Naive thymus-derived CD8-positive, alpha-beta T cell (primary cell): ENCODE data around the gene KRTAP12-1. TPM values are rescaled to one million over a fixed set of nuclear protein-coding genes. Genes with fewer than 3 reads are reported as not detected.
"Not testable (repeated sequence)": the region's sequence is repeated elsewhere in the genome, so short reads cannot be mapped to it uniquely, and the experiment has no call there.

ENCODE experiments used
- ATAC-seq, 2 donors: fragments of 150-1000 bp; cut with Tn5 transposase in 1 of 2; sonication (Bioruptor Pico), chemical (Tn5 transposase) in 1 of 2; 1 replicate in 1 of 2; 2 replicates in 1 of 2; pipeline ENCODE4 v1.10.0; 2021; ENCODE audit warnings: mild to moderate bottlenecking in 2 of 2, moderate library complexity in 2 of 2
- POLR2A ChIA-PET: fragments of 350-600 bp; sonication (Branson Sonifier 250); formaldehyde crosslinking; loops from one replicate; lab custom pipeline; 2021; ENCODE audit warnings: antibody characterized with exemption; lab: Charles Lee
- DNase-seq, 10 donors: peaks; one replicate each; pipeline versions ENCODE4 v3.0.0 to v3.0.0-alpha.2; 2020 to 2022
- H3K27ac Mint-ChIP-seq, 10 donors: one replicate each; pipeline ENCODE4 v1.8.0; 2020 to 2022; ENCODE audit warnings: mild to moderate bottlenecking in 10 of 10, mixed read lengths in 10 of 10, moderate library complexity in 4 of 10, inconsistent platforms in 1 of 10
- H3K27me3 Mint-ChIP-seq, 5 donors: one replicate each; pipeline ENCODE4 v1.8.0; 2021 to 2022; ENCODE audit warnings: mixed read lengths in 5 of 5
- H3K36me3 Mint-ChIP-seq, 3 donors: one replicate each; pipeline ENCODE4 v1.8.0; 2020 to 2022; ENCODE audit warnings: mixed read lengths in 3 of 3, mild to moderate bottlenecking in 2 of 3, inconsistent platforms in 1 of 3
- H3K4me1 Mint-ChIP-seq, 4 donors: one replicate each; pipeline ENCODE4 v1.8.0; 2021 to 2022; ENCODE audit warnings: mixed read lengths in 4 of 4
- H3K4me3 Mint-ChIP-seq, 10 donors: one replicate each; pipeline ENCODE4 v1.8.0; 2020 to 2022; ENCODE audit warnings: mild to moderate bottlenecking in 10 of 10, mixed read lengths in 10 of 10, moderate library complexity in 6 of 10, inconsistent platforms in 1 of 10
- H3K9me3 Mint-ChIP-seq, 9 donors: one replicate each; pipeline ENCODE4 v1.8.0; 2020 to 2022; ENCODE audit warnings: mixed read lengths in 9 of 9, mild to moderate bottlenecking in 3 of 9, inconsistent platforms in 1 of 9, moderate library complexity in 1 of 9
- polyA plus RNA-seq, 3 donors: library from polyadenylated mRNA; unstranded; fragments of 300-500 nt; fragmentation: Illumina TruSeq; gene quantifications; one replicate each; pipeline ENCODE4 v1.2.3, GENCODE V29; 2021
- total RNA-seq, 8 experiments: library from RNA in 2 of 8; stranded (reverse) in 2 of 8; gene quantifications; one replicate each; pipeline ENCODE4 v1.2.3 and lab custom pipeline; 2021 to 2026

The KRTAP12-1 gene
- total and polyA plus RNA-seq, 5 experiments from 2014 or later = not detected

DNA sequence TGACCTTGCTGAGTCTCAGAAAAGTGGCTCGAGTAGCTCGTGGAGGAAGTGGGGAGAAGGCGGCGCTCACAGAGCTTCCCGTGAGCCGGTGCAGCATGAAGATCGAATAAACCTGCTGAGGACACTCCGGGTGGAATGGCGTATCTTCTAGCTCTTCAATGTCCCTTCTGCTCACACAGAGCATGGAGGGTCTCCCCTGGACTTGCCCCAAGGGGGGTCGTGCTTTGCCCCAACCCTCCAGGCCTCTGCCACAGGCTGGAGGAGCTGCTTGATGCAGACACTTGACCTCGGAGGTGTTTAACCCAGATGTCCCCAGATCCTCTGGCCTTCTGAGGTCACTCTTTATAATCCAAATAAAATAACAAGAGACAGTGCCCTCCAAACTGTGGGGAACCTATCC lies 12.8 kb upstream of the KRTAP12-1 start:
- H3K9me3 Mint-ChIP-seq = peaks cover 0 to 15% (median 3%) of the 10 kb centered on the region in 9 donors
- peaks cover 16 to 72% (median 39%) of the 10 kb centered on the region in 4 donors for H3K4me1 Mint-ChIP-seq
- peak overlapping the region in 3 of 10 donors; percentile 14 to 73 (median 48) for H3K27ac Mint-ChIP-seq
- peaks cover 12 to 38% (median 28%) of the 10 kb centered on the region in 5 donors for H3K27me3 Mint-ChIP-seq
- POLR2A ChIA-PET = interaction anchor here (0.6 to 1.4 kb wide), 2 partner anchors 71 to 76 kb away, joined by 3 to 5 read pairs; no protein-coding TSS in a partner anchor
- DNase-seq (peak in 1 of 10 donors; percentile 23), ATAC-seq (peak in 1 of 2 donors; percentile 47)
- H3K36me3 Mint-ChIP-seq = peaks cover 0 to 5% (median 2%) of the 10 kb centered on the region in 3 donors
- H3K4me3 Mint-ChIP-seq = peak overlapping the region in 1 of 10 donors; percentile 4

DNA sequence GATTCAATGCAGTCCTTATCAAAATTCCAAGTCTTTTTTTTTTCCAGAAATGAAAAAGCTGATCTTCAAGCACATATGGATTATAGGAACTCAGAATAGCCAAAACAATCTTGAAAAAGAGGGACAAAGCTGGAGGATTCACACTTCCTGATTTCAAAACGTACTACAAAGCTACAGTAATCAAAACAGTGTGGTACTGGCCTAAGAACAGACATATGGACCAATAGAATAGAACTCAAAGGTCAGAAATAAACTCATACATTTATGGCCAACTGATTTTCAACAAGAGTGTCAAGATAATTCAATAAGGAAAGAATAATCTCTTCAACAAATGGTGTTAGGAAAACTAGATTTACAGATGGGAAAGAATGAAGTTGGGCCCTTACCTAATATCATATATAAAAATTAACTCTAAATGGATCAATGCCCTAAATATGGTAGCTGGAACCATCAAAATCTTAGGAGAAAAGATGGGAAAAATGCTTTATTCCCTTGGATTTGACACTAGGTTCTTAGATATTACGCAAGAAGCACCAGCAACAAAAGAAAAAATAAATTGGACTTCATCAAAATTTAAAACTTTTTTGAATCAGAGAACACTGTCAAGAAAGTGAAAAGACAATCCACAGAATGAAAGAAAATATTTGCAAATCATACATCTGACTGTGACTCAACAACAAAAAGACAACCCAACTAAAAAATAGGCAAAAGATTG lies 11.0 kb upstream of the KRTAP12-1 start:
- Mint-ChIP-seq H3K27ac (no peak overlapping the region), H3K4me1 (peaks cover 16 to 57% (median 32%) of the 10 kb centered on the region in 4 donors), H3K4me3 (no peak overlapping the region), H3K27me3 (peaks cover 3 to 20% (median 16%) of the 10 kb centered on the region in 5 donors), H3K9me3 (peaks cover 0 to 15% (median 3%) of the 10 kb centered on the region in 9 donors), H3K36me3 (peaks cover 0 to 4% (median 0%) of the 10 kb centered on the region in 3 donors)
- ATAC-seq (no peak), DNase-seq (no peak)
- POLR2A ChIA-PET = no interaction called here

- Mint-ChIP-seq H3K27me3 (peaks cover 0 to 12% (median 5%) of the 10 kb centered on the region in 5 donors), H3K9me3 (peaks cover 0 to 15% (median 3%) of the 10 kb centered on the region in 9 donors), H3K4me3 (peak overlapping the region in 7 of 10 donors; percentile 0 to 53 (median 19)), H3K27ac (peak overlapping the region in 7 of 10 donors; percentile 0 to 79 (median 52)), H3K4me1 (peaks cover 16 to 48% (median 27%) of the 10 kb centered on the region in 4 donors), H3K36me3 (peaks cover 0 to 3% (median 0%) of the 10 kb centered on the region in 3 donors)
- ATAC-seq (peak; percentile 42 to 58), DNase-seq (peak in 2 of 10 donors; percentile 39 to 40)
- POLR2A ChIA-PET = no interaction called here
Measured at GRCh38 chr21:44691686-44692085, 9.7 kb upstream of the KRTAP12-1 start.

DNA sequence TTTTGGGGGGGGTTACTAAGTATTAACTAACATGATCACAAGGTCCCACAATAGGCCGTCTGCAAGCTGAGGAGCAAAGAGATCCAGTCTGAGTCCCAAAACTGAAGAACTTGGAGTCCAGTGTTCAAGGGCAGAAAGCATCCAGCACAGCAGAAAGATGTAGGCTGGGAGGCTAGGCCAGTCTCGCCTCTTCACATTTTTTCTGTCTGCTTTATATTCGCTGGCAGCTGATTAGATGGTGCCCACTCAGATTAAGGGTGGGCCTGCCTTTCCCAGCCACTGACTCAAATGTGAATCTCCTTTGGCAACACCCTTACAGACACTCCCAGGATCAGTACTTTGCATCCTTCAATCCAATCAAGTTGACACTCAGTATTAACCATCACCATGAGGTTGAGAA lies 7.8 kb upstream of the KRTAP12-1 start:
- DNase-seq, H3K36me3 Mint-ChIP-seq, POLR2A ChIA-PET, H3K27me3 Mint-ChIP-seq, ATAC-seq, H3K4me3 Mint-ChIP-seq: not testable (repeated sequence)
- Mint-ChIP-seq H3K4me1 (peaks cover 12 to 36% (median 26%) of the 10 kb centered on the region in 4 donors), H3K9me3 (peaks cover 0 to 15% (median 3%) of the 10 kb centered on the region in 9 donors), H3K27ac (peak overlapping the region in 1 of 10 donors; percentile 10)

- Mint-ChIP-seq H3K27me3 (peaks cover 0 to 5% (median 2%) of the 10 kb centered on the region in 5 donors), H3K4me3 (no peak overlapping the region), H3K4me1 (peaks cover 10 to 33% (median 21%) of the 10 kb centered on the region in 4 donors), H3K27ac (peak overlapping the region in 3 of 10 donors; percentile 4 to 48 (median 37)), H3K9me3 (peaks cover 0 to 5% (median 2%) of the 10 kb centered on the region in 9 donors), H3K36me3 (peaks cover 0 to 2% (median 0%) of the 10 kb centered on the region in 3 donors)
- ATAC-seq (no peak), DNase-seq (no peak)
- POLR2A ChIA-PET = no interaction called here
Measured at GRCh38 chr21:44687671-44688070, 5.7 kb upstream of the KRTAP12-1 start.

GRCh38 chr21:44686843-44687561 lies 5.0 kb upstream of the KRTAP12-1 start:
- H3K27ac Mint-ChIP-seq = peak overlapping the region in 3 of 10 donors; percentile 39 to 63 (median 57)
- ATAC-seq (no peak), DNase-seq (no peak)
- H3K4me3 Mint-ChIP-seq = no peak overlapping the region
- H3K36me3 Mint-ChIP-seq = no peaks in the 10 kb centered on the region
- H3K9me3 Mint-ChIP-seq = peaks cover 0 to 3% (median 0%) of the 10 kb centered on the region in 9 donors
- H3K27me3 Mint-ChIP-seq = peaks cover 0 to 5% (median 2%) of the 10 kb centered on the region in 5 donors
- H3K4me1 Mint-ChIP-seq = peaks cover 9 to 30% (median 19%) of the 10 kb centered on the region in 4 donors
- POLR2A ChIA-PET = no interaction called here

- peaks cover under 1 to 22% (median 13%) of the 10 kb centered on the region in 4 donors for H3K4me1 Mint-ChIP-seq
- DNase-seq = no peak
- H3K9me3 Mint-ChIP-seq = no peaks in the 10 kb centered on the region
- H3K36me3 Mint-ChIP-seq = no peaks in the 10 kb centered on the region
- H3K27ac Mint-ChIP-seq = peak overlapping the region in 3 of 10 donors; percentile 56 to 77 (median 63)
- ATAC-seq = no peak
- POLR2A ChIA-PET = no interaction called here
- no peak overlapping the region for H3K4me3 Mint-ChIP-seq
- peaks cover 0 to 5% (median 2%) of the 10 kb centered on the region in 5 donors for H3K27me3 Mint-ChIP-seq
Measured at GRCh38 chr21:44686000-44686781, 4.2 kb upstream of the KRTAP12-1 start.

- not testable (repeated sequence) for H3K27ac Mint-ChIP-seq, H3K36me3 Mint-ChIP-seq
Measured at GRCh38 chr21:44685050-44685449, 3.1 kb upstream of the KRTAP12-1 start.

GRCh38 chr21:44684483-44684882 lies 2.5 kb upstream of the KRTAP12-1 start:
- peaks cover 0 to 9% (median 2%) of the 10 kb centered on the region in 5 donors for H3K27me3 Mint-ChIP-seq
- no peaks in the 10 kb centered on the region for H3K9me3 Mint-ChIP-seq
- H3K36me3 Mint-ChIP-seq = no peaks in the 10 kb centered on the region
- no peak overlapping the region for H3K27ac Mint-ChIP-seq
- no peak overlapping the region for H3K4me3 Mint-ChIP-seq
- peaks cover 0 to 12% (median 9%) of the 10 kb centered on the region in 4 donors for H3K4me1 Mint-ChIP-seq
- POLR2A ChIA-PET = interaction anchor here (1.1 kb wide), 1 partner anchor 27 kb away, joined by 3 read pairs; the partner anchor contains the start of gene KRTAP12-3
- no peak for DNase-seq
- ATAC-seq = no peak

More at GRCh38 chr21:44685050-44685449, 3.1 kb upstream of the KRTAP12-1 start:
- DNase-seq, H3K4me3 Mint-ChIP-seq, H3K27me3 Mint-ChIP-seq, ATAC-seq, H3K9me3 Mint-ChIP-seq: not testable (repeated sequence)
- POLR2A ChIA-PET = interaction anchor here (1.1 kb wide), 1 partner anchor 28 kb away, joined by 3 read pairs; the partner anchor contains the start of gene KRTAP12-3
- peaks cover 0 to 13% (median 9%) of the 10 kb centered on the region in 4 donors for H3K4me1 Mint-ChIP-seq

- no peak for ATAC-seq
Measured at GRCh38 chr21:44684077-44684476, 2.1 kb upstream of the KRTAP12-1 start.

GRCh38 chr21:44682580-44683151 lies 703 bp upstream of the KRTAP12-1 start:
- Mint-ChIP-seq H3K4me1 (peaks cover 0 to 12% (median 9%) of the 10 kb centered on the region in 4 donors), H3K9me3 (no peaks in the 10 kb centered on the region), H3K36me3 (no peaks in the 10 kb centered on the region), H3K27me3 (peaks cover 0 to 11% (median 2%) of the 10 kb centered on the region in 5 donors), H3K27ac (peak overlapping the region in 1 of 10 donors; percentile 74), H3K4me3 (no peak overlapping the region)
- DNase-seq = no peak
- no peak for ATAC-seq
- POLR2A ChIA-PET = interaction anchor here (0.9 kb wide), 1 partner anchor 13 kb away, joined by 3 read pairs; no protein-coding TSS in a partner anchor

More at GRCh38 chr21:44684077-44684476, 2.1 kb upstream of the KRTAP12-1 start:
- POLR2A ChIA-PET = interaction anchor here (1.1 kb wide), 1 partner anchor 27 kb away, joined by 3 read pairs; the partner anchor contains the start of gene KRTAP12-3
- no peak for DNase-seq
- peak overlapping the region in 2 of 10 donors; percentile 0 to 31 for H3K27ac Mint-ChIP-seq
- H3K4me3 Mint-ChIP-seq = no peak overlapping the region
- peaks cover 0 to 12% (median 9%) of the 10 kb centered on the region in 4 donors for H3K4me1 Mint-ChIP-seq
- peaks cover 0 to 11% (median 2%) of the 10 kb centered on the region in 5 donors for H3K27me3 Mint-ChIP-seq
- no peaks in the 10 kb centered on the region for H3K36me3 Mint-ChIP-seq
- H3K9me3 Mint-ChIP-seq = no peaks in the 10 kb centered on the region
